Measurements from ENCODE around the gene GP5. TPM values are rescaled to one million over a fixed set of nuclear protein-coding genes. Genes with fewer than 3 reads are reported as not detected.

GP5 gene
- total and polyA plus RNA-seq, 9 of the 15 experiments (the other 6 are each of a cell fraction or from before 2014, with no cell fraction given), result 0.03 to 0.04 (median 0.04) TPM; not detected in 6

DNA sequence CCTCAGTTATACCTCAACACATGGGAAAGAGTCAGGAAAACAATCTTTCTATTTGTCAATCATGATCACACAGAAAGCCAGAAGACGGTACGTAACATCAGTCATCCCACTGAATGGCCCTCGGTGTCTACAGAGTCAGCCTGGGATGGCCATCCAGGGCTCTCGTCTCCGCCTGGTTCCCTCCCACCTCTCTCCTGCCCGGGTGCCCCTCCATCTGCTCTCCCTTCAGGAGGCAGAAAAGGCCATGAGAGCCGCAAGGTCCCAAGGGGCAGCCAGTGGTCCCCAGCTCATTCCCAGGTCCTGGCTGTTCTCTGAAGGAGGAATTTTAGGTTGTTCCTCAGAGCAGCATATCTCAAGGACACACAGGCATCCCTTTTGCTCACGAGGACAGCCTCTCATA is 25.2 kb downstream of the GP5 start:
- no peak for FAIRE-seq
- Histone ChIP-seq H2AFZ (ENCODE audit: low read depth, low read length) (no peak overlapping the region), H3K4me3 (no peak overlapping the region), H3K27me3 (ENCODE audit: control insufficient read depth in 2 of 2, insufficient read depth in 2 of 2, low read length in 2 of 2) (peaks cover 53 to 81% of the 10 kb centered on the region in 2 experiments), H3K9me1 (ENCODE audit: control insufficient read depth, insufficient read depth, low read length) (no peaks in the 10 kb centered on the region), H4K20me1 (replicated peaks; ENCODE audit: control insufficient read depth, insufficient read depth, low read length) (peaks cover 8% of the 10 kb centered on the region; the same call in 1 of the 2 replicates), H3K4me1 (replicated peaks in 1 of 2; ENCODE audit: control insufficient read depth in 2 of 2, insufficient read depth in 2 of 2, low read length in 2 of 2) (peaks cover 0 to 3% of the 10 kb centered on the region in 2 experiments; a peak in 1 of 5 replicates), H3K4me2 (ENCODE audit: insufficient read depth, low read length) (no peak overlapping the region), H3K9ac (ENCODE audit: insufficient read depth in 1 of 2, low read depth in 2 of 2, low read length in 2 of 2) (no peak overlapping the region), H3K79me2 (ENCODE audit: control insufficient read depth, insufficient read depth, low read length) (no peaks in the 10 kb centered on the region), H3K36me3 (ENCODE audit: control insufficient read depth, insufficient read depth, low read length) (no peaks in the 10 kb centered on the region), H3K27ac (ENCODE audit: extremely low read depth, low read depth, low read length) (no peak overlapping the region), H3K9me3 (replicated peaks; ENCODE audit: control insufficient read depth, insufficient read depth, low read depth, low read length) (no peaks in the 10 kb centered on the region)
- CTCF ChIA-PET (ENCODE audit: low intra/inter-chr PET ratio), result no interaction called here
- DNase-seq (ENCODE audit: extremely low read depth in 1 of 4, low spot score in 3 of 4), result no peak
- intact Hi-C loops (cut with micrococcal nuclease) (no loop called here), in situ Hi-C loops (cut with MboI) (no loop called here)
- no peak for TF ChIP-seq ZNF24 (IDR thresholded peaks at IDR 0.05)
- no peak for TF ChIP-seq KDM1A (IDR thresholded peaks at IDR 0.05)
- no peak for TF ChIP-seq ARID1B (IDR thresholded peaks at IDR 0.05)
- TF ChIP-seq ZNF23 (CRISPR knock-in tag; IDR thresholded peaks at IDR 0.05), result no peak
- TF ChIP-seq KLF13 (tag; IDR thresholded peaks at IDR 0.05; ENCODE audit: borderline replicate concordance, low read depth), result no peak
- TF ChIP-seq ZNF395 (CRISPR knock-in tag; IDR thresholded peaks at IDR 0.05), result no peak
- TF ChIP-seq ZNF444 (CRISPR knock-in tag; IDR thresholded peaks at IDR 0.05), result no peak
- 4% methylated on average over 8 of the region's 8 CpGs for WGBS (ENCODE audit: insufficient coverage, low coverage, missing lambda C conversion rate)
- no peak for ATAC-seq
- POLR2A ChIA-PET, result interaction anchor here (0.6 kb wide), 1 partner anchor 13 kb away, joined by 3 read pairs; no protein-coding TSS in a partner anchor
- BruUV-seq (replicated peaks), result no TSS peak

Data from K562 (cell line).